Endothelial cell of umbilical vein (primary cell): ENCODE data around the gene MAGI1. TPM values are rescaled to one million over a fixed set of nuclear protein-coding genes. Genes with fewer than 3 reads are reported as not detected.

Experiments
- BruUV-seq: library from RNA; stranded (reverse); fragments of 400-500 nt; replicated peaks from 2 replicates; lab custom pipeline; 2021; lab: Mats Ljungman, UMichigan
- CTCF ChIA-PET: fragments of 300-600, 350-600 bp; sonication (Branson Sonifier 250); formaldehyde crosslinking; loops from one replicate; lab custom pipeline; 2021; ENCODE audit warnings: antibody characterized with exemption, inconsistent platforms; lab: Charles Lee
- POLR2A ChIA-PET: fragments of 300-600, 350-600 bp; sonication (Branson Sonifier 250); formaldehyde crosslinking; loops from one replicate; lab custom pipeline; 2021; ENCODE audit warnings: antibody characterized with exemption, inconsistent platforms; lab: Charles Lee
- DNase-seq: peaks from one replicate; pipeline ENCODE4 v3.0.0-alpha.2; 2011; ENCODE audit warnings: low read depth, low spot score
- FAIRE-seq: peaks from 2 replicates; lab custom pipeline; 2011; peaks lifted over from hg19 to GRCh38; lab: Jason Lieb, UNC
- H2AFZ ChIP-seq: 2 replicates; pipeline ENCODE4 v1.6.0; 2012; ENCODE audit warnings: low read depth, low read length, control low read depth, inconsistent platforms
- H3K27ac ChIP-seq: 2 replicates; pipeline ENCODE4 v1.5.1; 2011; ENCODE audit warnings: low read depth, mild to moderate bottlenecking, control low read depth, low read length, moderate library complexity; ENCODE audit not compliant: insufficient read depth
- H3K27me3 ChIP-seq, 2 experiments: 2 replicates each; pipeline versions ENCODE4 v1.6.0 to v1.6.1; 2011; ENCODE audit warnings: low read length in 2 of 2, mixed read lengths in 1 of 2; ENCODE audit not compliant: control insufficient read depth in 2 of 2, insufficient read depth in 2 of 2
- H3K36me3 ChIP-seq, 2 experiments: 2 replicates in 1 of 2; 3 replicates in 1 of 2; pipeline ENCODE4 v1.5.1; 2011; ENCODE audit warnings: low read length in 2 of 2, mild to moderate bottlenecking in 1 of 2, moderate library complexity in 1 of 2; ENCODE audit not compliant: control insufficient read depth in 2 of 2, insufficient read depth in 2 of 2; ENCODE audit errors: extremely low read depth in 1 of 2
- H3K4me1 ChIP-seq: 3 replicates; pipeline ENCODE4 v1.5.1; 2011; ENCODE audit warnings: mild to moderate bottlenecking, low read length; ENCODE audit not compliant: control insufficient read depth, insufficient read depth; ENCODE audit errors: extremely low read depth
- H3K4me2 ChIP-seq: 2 replicates; pipeline ENCODE4 v1.6.1; 2011; ENCODE audit warnings: low read length, control low read depth, mixed read lengths; ENCODE audit not compliant: insufficient read depth
- H3K4me3 ChIP-seq, 3 experiments: fragments of 200-600 bp in 1 of 3; sonication (generic), shearing (Covaris generic) in 1 of 3; replicated peaks in 1 of 3; 2 replicates each; pipeline ENCODE4 v1.5.1; 2011 to 2016; ENCODE audit warnings: control low read depth in 3 of 3, low read length in 3 of 3, mild to moderate bottlenecking in 2 of 3, inconsistent platforms in 1 of 3, low read depth in 1 of 3, moderate library complexity in 1 of 3; ENCODE audit not compliant: insufficient read depth in 1 of 3
- H3K79me2 ChIP-seq: 2 replicates; pipeline ENCODE4 v1.6.0; 2012; ENCODE audit warnings: low read length, inconsistent platforms; ENCODE audit not compliant: control insufficient read depth, insufficient read depth
- H3K9ac ChIP-seq: replicated peaks from 2 replicates; pipeline ENCODE3; 2011; ENCODE audit warnings: low read length, control low read depth; ENCODE audit not compliant: insufficient read depth; ENCODE audit errors: extremely low read depth
- H3K9me1 ChIP-seq: replicated peaks from 3 replicates; pipeline ENCODE4 v1.6.0; 2011; ENCODE audit warnings: mild to moderate bottlenecking, low read length; ENCODE audit not compliant: control insufficient read depth, insufficient read depth; ENCODE audit errors: extremely low read depth
- H3K9me3 ChIP-seq: replicated peaks from 2 replicates; pipeline ENCODE4 v1.5.1; 2012; ENCODE audit warnings: low read length, inconsistent platforms; ENCODE audit not compliant: control insufficient read depth, insufficient read depth
- H4K20me1 ChIP-seq: replicated peaks from 2 replicates; pipeline ENCODE3; 2011; ENCODE audit warnings: mild to moderate bottlenecking, low read length; ENCODE audit not compliant: control insufficient read depth, insufficient read depth; ENCODE audit errors: extremely low read depth
- FOS ChIP-seq: IDR thresholded peaks from 2 replicates; pipeline ENCODE4 v1.6.1; 2011; ENCODE audit warnings: mild to moderate bottlenecking, low read length, moderate library complexity, borderline replicate concordance; ENCODE audit not compliant: insufficient read depth
- MAX ChIP-seq: IDR thresholded peaks from 2 replicates; pipeline ENCODE4 v1.6.1; 2011; ENCODE audit not compliant: insufficient read depth, insufficient read length
- MYC ChIP-seq: IDR thresholded peaks from one replicate; pipeline ENCODE4 v1.6.1; 2011; ENCODE audit warnings: mild to moderate bottlenecking, low read depth, low read length
- POLR2A ChIP-seq: IDR thresholded peaks from 2 replicates; pipeline ENCODE4 v1.6.1; 2012; ENCODE audit warnings: low read depth, mild to moderate bottlenecking, control low read depth, low read length
- dilution Hi-C: fragments of 300-500 bp; cut with MboI; formaldehyde crosslinking; loops from one replicate; pipeline ENCODE4 v1.15.0; 2019; ENCODE audit warnings: low sequenced_read_pairs; ENCODE audit not compliant: extremely low pct_ligation_motif_present
- intact Hi-C: fragments of 100-400 bp; cut with micrococcal nuclease; formaldehyde crosslinking; loops from one replicate; pipeline ENCODE4 v1.10.0; 2022
- polyA plus RNA-seq, 4 experiments: library from polyadenylated mRNA; depleted of rRNA in 3 of 4; stranded (reverse) in 3 of 4; unstranded in 1 of 4; fragments of >200 nt; gene quantifications; 2 replicates each; pipeline versions ENCODE4 v1.2.1 to v1.2.3, GENCODE V29; 2011 to 2012; ENCODE audit warnings: missing spikeins in 1 of 4
- total RNA-seq: library from RNA; stranded (reverse); gene quantifications from 2 replicates; pipeline ENCODE4 v1.2.3, GENCODE V29; 2021
- TF ChIP-seq, protein P1 (sequence below), 2 donors: IDR thresholded peaks; 1 replicate in 1 of 2; 2 replicates in 1 of 2; pipeline ENCODE4 v1.5.1; 2011; ENCODE audit warnings: low read length in 2 of 2, mild to moderate bottlenecking in 2 of 2, moderate library complexity in 2 of 2, control low read depth in 1 of 2, inconsistent platforms in 1 of 2, low read depth in 1 of 2; ENCODE audit not compliant: insufficient read depth in 1 of 2; ENCODE audit errors: extremely low read depth in 1 of 2

MAGI1 gene
- total and polyA plus RNA-seq, 2 donors (not counting 3 experiments of a cell fraction or from before 2014, with no cell fraction given): 10.1 to 47.9 TPM

DNA sequence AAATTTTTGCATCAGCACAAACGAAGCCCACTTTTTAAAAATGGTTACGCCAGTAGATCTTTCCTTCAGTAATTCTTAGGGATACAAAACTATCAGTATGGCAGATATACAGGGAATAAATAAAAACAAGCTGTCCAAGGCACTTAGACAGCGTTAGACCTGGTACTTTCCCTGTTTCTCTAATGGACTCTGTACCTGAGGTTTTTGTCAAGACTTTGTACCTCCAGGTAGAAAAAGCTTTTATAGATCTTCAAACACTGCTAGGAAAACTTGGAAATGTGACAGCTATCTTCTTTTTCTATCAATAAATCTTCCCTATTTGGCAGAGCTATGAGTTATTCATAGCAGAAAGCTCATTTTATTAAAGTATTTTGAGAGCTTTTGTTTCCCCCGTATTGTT, 477.8 kb downstream of the MAGI1 start:
- BruUV-seq: no TSS peak
- Histone ChIP-seq H3K4me3 (no peak overlapping the region), H2AFZ (no peak overlapping the region), H3K4me2 (no peak overlapping the region), H4K20me1 (peaks cover 2% of the 10 kb centered on the region), H3K27me3 (no peaks in the 10 kb centered on the region), H3K27ac (no peak overlapping the region), H3K4me1 (peaks cover 3% of the 10 kb centered on the region), H3K9ac (no peak overlapping the region), H3K79me2 (no peaks in the 10 kb centered on the region), H3K9me1 (no peaks in the 10 kb centered on the region), H3K36me3 (no peaks in the 10 kb centered on the region), H3K9me3 (no peaks in the 10 kb centered on the region)
- dilution Hi-C loops (no loop called here), intact Hi-C loops (no loop called here)
- no peak for TF ChIP-seq MAX
- ChIA-PET CTCF (interaction anchor here (0.9 to 1.3 kb wide), 2 partner anchors 9 to 13 kb away, joined by 3 to 4 read pairs; no protein-coding TSS in a partner anchor), POLR2A (no interaction called here)
- FAIRE-seq: no peak
- no peak for DNase-seq

DNA sequence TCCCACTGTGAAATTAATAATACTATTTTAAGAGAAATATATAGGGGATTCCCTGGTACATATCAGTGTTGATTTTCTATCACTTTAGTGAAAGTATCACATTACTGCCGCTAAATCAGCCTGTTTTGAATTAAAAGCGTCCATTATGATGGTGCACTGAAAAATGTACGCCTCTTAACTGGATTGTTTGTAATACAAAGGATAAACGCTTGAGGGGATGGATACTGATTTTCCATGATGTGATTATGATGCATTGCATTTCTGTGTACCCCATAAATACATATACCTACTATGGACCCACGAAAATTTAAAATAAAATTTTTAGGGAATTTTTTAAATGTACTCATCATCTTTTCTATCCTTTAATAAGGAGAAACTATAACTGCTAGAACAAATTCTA, 478.6 kb downstream of the MAGI1 start:
- ChIA-PET POLR2A (no interaction called here), CTCF (interaction anchor here (2.2 kb wide), 1 partner anchor 10 kb away, joined by 11 read pairs; no protein-coding TSS in a partner anchor)
- Histone ChIP-seq H3K27ac (no peak overlapping the region), H3K4me2 (no peak overlapping the region), H3K27me3 (no peaks in the 10 kb centered on the region), H4K20me1 (peaks cover 2% of the 10 kb centered on the region), H3K9me1 (no peaks in the 10 kb centered on the region), H3K36me3 (no peaks in the 10 kb centered on the region), H3K4me3 (no peak overlapping the region), H3K9ac (no peak overlapping the region), H3K79me2 (no peaks in the 10 kb centered on the region), H2AFZ (no peak overlapping the region), H3K4me1 (peaks cover 3% of the 10 kb centered on the region), H3K9me3 (no peaks in the 10 kb centered on the region)
- intact Hi-C loops (no loop called here), dilution Hi-C loops (no loop called here)
- no TSS peak for BruUV-seq
- DNase-seq: no peak
- no peak for TF ChIP-seq MYC
- TF ChIP-seq, protein P1, sequence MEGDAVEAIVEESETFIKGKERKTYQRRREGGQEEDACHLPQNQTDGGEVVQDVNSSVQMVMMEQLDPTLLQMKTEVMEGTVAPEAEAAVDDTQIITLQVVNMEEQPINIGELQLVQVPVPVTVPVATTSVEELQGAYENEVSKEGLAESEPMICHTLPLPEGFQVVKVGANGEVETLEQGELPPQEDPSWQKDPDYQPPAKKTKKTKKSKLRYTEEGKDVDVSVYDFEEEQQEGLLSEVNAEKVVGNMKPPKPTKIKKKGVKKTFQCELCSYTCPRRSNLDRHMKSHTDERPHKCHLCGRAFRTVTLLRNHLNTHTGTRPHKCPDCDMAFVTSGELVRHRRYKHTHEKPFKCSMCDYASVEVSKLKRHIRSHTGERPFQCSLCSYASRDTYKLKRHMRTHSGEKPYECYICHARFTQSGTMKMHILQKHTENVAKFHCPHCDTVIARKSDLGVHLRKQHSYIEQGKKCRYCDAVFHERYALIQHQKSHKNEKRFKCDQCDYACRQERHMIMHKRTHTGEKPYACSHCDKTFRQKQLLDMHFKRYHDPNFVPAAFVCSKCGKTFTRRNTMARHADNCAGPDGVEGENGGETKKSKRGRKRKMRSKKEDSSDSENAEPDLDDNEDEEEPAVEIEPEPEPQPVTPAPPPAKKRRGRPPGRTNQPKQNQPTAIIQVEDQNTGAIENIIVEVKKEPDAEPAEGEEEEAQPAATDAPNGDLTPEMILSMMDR (IDR thresholded peaks at IDR 0.05; ENCODE audit: extremely low read depth in 1 of 2, insufficient read depth in 1 of 2, low read depth in 1 of 2, low read length in 2 of 2): no peak
- no peak for TF ChIP-seq POLR2A
- TF ChIP-seq FOS: no peak
- FAIRE-seq: no peak
